H1 (cell line): Measurements from ENCODE around the gene MLYCD. TPM values are rescaled to one million over a fixed set of nuclear protein-coding genes. Genes with fewer than 3 reads are reported as not detected.

Experiments used
- CTCF ChIA-PET: fragments of 300-600 bp; sonication (Branson Sonifier 250); formaldehyde crosslinking; loops from one replicate; lab custom pipeline; 2021; ENCODE audit not compliant: partially characterized antibody; lab: Charles Lee
- POLR2A ChIA-PET: fragments of 300-600 bp; sonication (Branson Sonifier 250); formaldehyde crosslinking; loops from one replicate; lab custom pipeline; 2021; ENCODE audit warnings: inconsistent platforms; ENCODE audit not compliant: partially characterized antibody; lab: Charles Lee
- DNase-seq, 2 experiments: peaks; one replicate each; pipeline versions ENCODE4 v3.0.0 to v3.0.0-alpha.2; 2010 to 2022; ENCODE audit warnings: low spot score in 2 of 2, low read depth in 1 of 2, mixed read lengths in 1 of 2
- FAIRE-seq: peaks from 2 replicates; lab custom pipeline; 2011; peaks lifted over from hg19 to GRCh38; lab: Jason Lieb, UNC
- H2AFZ ChIP-seq: 2 replicates; pipeline ENCODE4 v1.8.1; 2012; ENCODE audit warnings: low read length, inconsistent platforms
- H2AK5ac ChIP-seq: 2 replicates; pipeline ENCODE4 v1.6.1; 2013; ENCODE audit warnings: low read depth, low read length
- H2BK120ac ChIP-seq: replicated peaks from 2 replicates; pipeline ENCODE3; 2013; ENCODE audit warnings: low read depth, low read length, inconsistent platforms
- H2BK12ac ChIP-seq: 2 replicates; pipeline ENCODE4 v1.6.1; 2013; ENCODE audit warnings: low read depth, low read length
- H2BK15ac ChIP-seq: 2 replicates; pipeline ENCODE4 v1.6.1; 2013; ENCODE audit warnings: low read length
- H2BK20ac ChIP-seq: 2 replicates; pipeline ENCODE4 v1.6.1; 2013; ENCODE audit warnings: low read length
- H2BK5ac ChIP-seq: 2 replicates; pipeline ENCODE4 v1.6.1; 2013; ENCODE audit warnings: low read depth, low read length
- H3K14ac ChIP-seq: 2 replicates; pipeline ENCODE4 v1.6.1; 2013; ENCODE audit warnings: inconsistent platforms; ENCODE audit not compliant: insufficient read length
- H3K18ac ChIP-seq: 2 replicates; pipeline ENCODE4 v1.6.1; 2013; ENCODE audit warnings: low read length; ENCODE audit errors: extremely low read depth
- H3K23ac ChIP-seq: 2 replicates; pipeline ENCODE4 v1.6.1; 2013; ENCODE audit warnings: inconsistent platforms; ENCODE audit not compliant: insufficient read length
- H3K23me2 ChIP-seq: 2 replicates; pipeline ENCODE4 v1.6.1; 2013; ENCODE audit warnings: low read depth, low read length
- H3K27ac ChIP-seq: 2 replicates; pipeline ENCODE4 v1.6.1; 2011; ENCODE audit warnings: low read depth, low read length, inconsistent platforms
- H3K27me3 ChIP-seq, 4 experiments: replicated peaks in 1 of 4; 1 replicate in 1 of 4; 2 replicates in 3 of 4; pipeline versions ENCODE4 v1.6.1 to v1.8.1; 2011 to 2013; ENCODE audit warnings: low read length in 3 of 4, mild to moderate bottlenecking in 3 of 4, inconsistent platforms in 2 of 4, mixed read lengths in 2 of 4, moderate library complexity in 1 of 4; ENCODE audit not compliant: control insufficient read depth in 3 of 4, insufficient read depth in 3 of 4; ENCODE audit errors: extremely low read depth in 1 of 4
- H3K36me3 ChIP-seq, 4 experiments: 2 replicates each; pipeline versions ENCODE4 v1.6.1 to v1.8.1; 2011 to 2013; ENCODE audit warnings: mild to moderate bottlenecking in 4 of 4, low read length in 3 of 4, moderate library complexity in 2 of 4, control low read depth in 1 of 4, inconsistent platforms in 1 of 4; ENCODE audit not compliant: insufficient read depth in 4 of 4, control insufficient read depth in 2 of 4
- H3K4ac ChIP-seq: replicated peaks from 2 replicates; pipeline ENCODE3; 2013; ENCODE audit warnings: low read length, low read depth, mixed read lengths, inconsistent platforms; ENCODE audit not compliant: insufficient read length
- H3K4me1 ChIP-seq, 4 experiments: replicated peaks in 1 of 4; 1 replicate in 1 of 4; 2 replicates in 3 of 4; pipeline versions ENCODE4 v1.6.1 to v1.8.1; 2011 to 2013; ENCODE audit warnings: low read length in 3 of 4, inconsistent platforms in 2 of 4, mixed read lengths in 1 of 4; ENCODE audit not compliant: insufficient read depth in 4 of 4, control insufficient read depth in 3 of 4
- H3K4me2 ChIP-seq, 2 experiments: 2 replicates each; pipeline versions ENCODE4 v1.6.1 to v1.8.1; 2011 to 2013; ENCODE audit warnings: low read depth in 2 of 2, low read length in 2 of 2, control low read depth in 1 of 2, inconsistent platforms in 1 of 2, mild to moderate bottlenecking in 1 of 2; ENCODE audit not compliant: insufficient read depth in 1 of 2
- H3K4me3 ChIP-seq, 4 experiments: fragments of 200-600, 300-600 bp in 1 of 4; sonication (generic), shearing (Covaris generic), sonication (Bioruptor Twin) in 1 of 4; 2 replicates each; pipeline versions ENCODE4 v1.5.1 to v1.8.1; 2011 to 2016; ENCODE audit warnings: low read length in 4 of 4, low read depth in 3 of 4, control low read depth in 2 of 4, inconsistent platforms in 2 of 4, mild to moderate bottlenecking in 2 of 4, mixed read lengths in 1 of 4, moderate library complexity in 1 of 4; ENCODE audit not compliant: insufficient read depth in 2 of 4; ENCODE audit errors: extremely low read depth in 1 of 4
- H3K56ac ChIP-seq: replicated peaks from 2 replicates; pipeline ENCODE3; 2013; ENCODE audit warnings: low read depth, mild to moderate bottlenecking, mixed read lengths, low read length, inconsistent platforms; ENCODE audit not compliant: insufficient read length
- H3K79me1 ChIP-seq: 2 replicates; pipeline ENCODE4 v1.6.1; 2013; ENCODE audit warnings: low read depth, low read length, control low read depth
- H3K79me2 ChIP-seq, 2 experiments: 2 replicates each; pipeline versions ENCODE4 v1.6.1 to v1.8.1; 2012 to 2013; ENCODE audit warnings: low read length in 2 of 2, mild to moderate bottlenecking in 2 of 2, inconsistent platforms in 1 of 2; ENCODE audit not compliant: insufficient read depth in 2 of 2, control insufficient read depth in 1 of 2
- H3K9ac ChIP-seq, 4 experiments: replicated peaks in 1 of 4; 1 replicate in 1 of 4; 2 replicates in 3 of 4; pipeline versions ENCODE4 v1.6.1 to v1.8.1; 2011 to 2013; ENCODE audit warnings: low read depth in 3 of 4, low read length in 3 of 4, control low read depth in 2 of 4, mild to moderate bottlenecking in 2 of 4, moderate library complexity in 2 of 4, inconsistent platforms in 1 of 4; ENCODE audit errors: extremely low read depth in 1 of 4
- H3K9me3 ChIP-seq, 2 experiments: 2 replicates each; pipeline versions ENCODE4 v1.6.1 to v1.8.1; 2012 to 2013; ENCODE audit warnings: mild to moderate bottlenecking in 2 of 2, moderate library complexity in 2 of 2, control low read depth in 1 of 2, inconsistent platforms in 1 of 2, low read depth in 1 of 2, low read length in 1 of 2, mixed read lengths in 1 of 2; ENCODE audit not compliant: insufficient read depth in 2 of 2
- H4K20me1 ChIP-seq, 2 experiments: replicated peaks in 1 of 2; 2 replicates each; pipeline versions ENCODE3 to v1.8.1; 2011 to 2013; ENCODE audit warnings: inconsistent platforms in 2 of 2, low read length in 2 of 2, mild to moderate bottlenecking in 1 of 2; ENCODE audit not compliant: insufficient read depth in 2 of 2, control insufficient read depth in 1 of 2
- H4K5ac ChIP-seq: 2 replicates; pipeline ENCODE4 v1.6.1; 2013; ENCODE audit warnings: low read length, low read depth, mixed read lengths, inconsistent platforms; ENCODE audit not compliant: insufficient read length
- H4K8ac ChIP-seq: 2 replicates; pipeline ENCODE4 v1.8.0; 2013; ENCODE audit warnings: mild to moderate bottlenecking, moderate library complexity, low read length, inconsistent platforms; ENCODE audit not compliant: insufficient read depth; ENCODE audit errors: extremely low read depth
- H4K91ac ChIP-seq: replicated peaks from 2 replicates; pipeline ENCODE3; 2013; ENCODE audit warnings: low read length, mixed read lengths, inconsistent platforms; ENCODE audit not compliant: insufficient read length
- ASH2L ChIP-seq: fragments of 200-600, 300-600 bp; sonication (generic); IDR thresholded peaks from one replicate; pipeline ENCODE4 v1.7.1; 2017; ENCODE audit warnings: low read length
- BACH1 ChIP-seq: IDR thresholded peaks from 2 replicates; pipeline ENCODE4 v1.6.1; 2012; ENCODE audit warnings: low read length, improper control_type of control experiment
- BCL11A ChIP-seq, 2 experiments: IDR thresholded peaks; one replicate each; pipeline ENCODE4 v1.6.1; 2011; ENCODE audit warnings: low read depth in 2 of 2, low read length in 2 of 2, mild to moderate bottlenecking in 2 of 2
- BRCA1 ChIP-seq: IDR thresholded peaks from 2 replicates; pipeline ENCODE4 v1.6.1; 2012; ENCODE audit warnings: low read depth, low read length, improper control_type of control experiment
- CBX8 ChIP-seq: fragments of 300-800, 300-1000 bp; sonication (generic); IDR thresholded peaks from 2 replicates; pipeline ENCODE4 v1.7.1; 2016; ENCODE audit warnings: low read depth, low read length, borderline replicate concordance
- CHD2 ChIP-seq: IDR thresholded peaks from 2 replicates; pipeline ENCODE4 v1.6.1; 2012; ENCODE audit warnings: low read length, improper control_type of control experiment
- CREB1 ChIP-seq: IDR thresholded peaks from 2 replicates; pipeline ENCODE4 v1.6.1; 2012; ENCODE audit warnings: inconsistent platforms
- KDM1A ChIP-seq: fragments of 200-600, 300-600 bp; sonication (generic); IDR thresholded peaks from 2 replicates; pipeline ENCODE4 v1.7.1; 2016; ENCODE audit warnings: mild to moderate bottlenecking, low read length, borderline replicate concordance
- MAFK ChIP-seq: IDR thresholded peaks from 2 replicates; pipeline ENCODE4 v1.6.1; 2012; ENCODE audit warnings: low read depth, mild to moderate bottlenecking, improper control_type of control experiment, low read length
- POLR2A ChIP-seq, 2 experiments: IDR thresholded peaks; 1 replicate in 1 of 2; 2 replicates in 1 of 2; pipeline ENCODE4 v1.6.1; 2011; ENCODE audit warnings: low read depth in 2 of 2, low read length in 2 of 2, mild to moderate bottlenecking in 2 of 2; ENCODE audit errors: control extremely low read depth in 1 of 2
- SAP30 ChIP-seq: fragments of 300-600 bp; sonication (generic); IDR thresholded peaks from 2 replicates; pipeline ENCODE4 v1.7.1; 2012; ENCODE audit warnings: low read length, moderate library complexity, mild to moderate bottlenecking, inconsistent platforms; ENCODE audit not compliant: insufficient read depth, insufficient replicate concordance
- SP2 ChIP-seq: IDR thresholded peaks from 2 replicates; pipeline ENCODE4 v1.6.1; 2012; ENCODE audit warnings: mild to moderate bottlenecking, low read length, inconsistent platforms
- SP4 ChIP-seq: IDR thresholded peaks from 2 replicates; pipeline ENCODE4 v1.6.1; 2012; ENCODE audit warnings: low read length, inconsistent platforms
- SUZ12 ChIP-seq: fragments of 200-600 bp; sonication (generic); IDR thresholded peaks from 2 replicates; pipeline ENCODE4 v1.6.1; 2012; ENCODE audit warnings: mild to moderate bottlenecking, inconsistent platforms, low read length, moderate library complexity, mixed read lengths
- WGBS, 2 experiments: shearing (Covaris generic) in 1 of 2; methylation state at CpG; one replicate each; pipeline versions ENCODE4 v1.1.6 to v1.1.7; 2013 to 2015; ENCODE audit warnings: low lambda C conversion rate in 2 of 2, mixed read lengths in 2 of 2, inconsistent platforms in 1 of 2, low coverage in 1 of 2, missing lambda C conversion rate in 1 of 2; ENCODE audit not compliant: insufficient replicate concordance in 2 of 2, insufficient coverage in 1 of 2, insufficient read length in 1 of 2; ENCODE audit errors: extremely low coverage in 1 of 2, missing lambda C conversion rate in 1 of 2; 5-methylcytosine and 5-hydroxymethylcytosine counted together
- polyA plus RNA-seq, 7 experiments: library from polyadenylated mRNA; depleted of rRNA in 3 of 7; stranded (reverse) in 5 of 7; unstranded in 2 of 7; fragments of >200 nt in 5 of 7; fragments of 200-250 nt in 2 of 7; gene quantifications; 1 replicate in 5 of 7; 2 replicates in 1 of 7; 4 replicates in 1 of 7; pipeline versions ENCODE4 v1.2.1 to v1.2.3, GENCODE V29; 2011 to 2013; ENCODE audit warnings: missing spikeins in 2 of 7, mixed read lengths in 2 of 7
- total RNA-seq: library from RNA; stranded (reverse); fragmentation: NEBNext Ultra II Directional; extraction: Animal tissue kit (Norgen Biotek cat#: 25700); gene quantifications from 2 replicates; pipeline ENCODE4 v1.2.1, GENCODE V29; 2021
- TF ChIP-seq, protein P1 (sequence below): IDR thresholded peaks from 2 replicates; pipeline ENCODE4 v1.6.1; 2011; ENCODE audit warnings: low read length, improper control_type of control experiment

Gene MLYCD
- total and polyA plus RNA-seq, 2 of the 8 experiments (the other 6 are each of a cell fraction or from before 2014, with no cell fraction given) = 3.7 to 7.0 TPM

DNA sequence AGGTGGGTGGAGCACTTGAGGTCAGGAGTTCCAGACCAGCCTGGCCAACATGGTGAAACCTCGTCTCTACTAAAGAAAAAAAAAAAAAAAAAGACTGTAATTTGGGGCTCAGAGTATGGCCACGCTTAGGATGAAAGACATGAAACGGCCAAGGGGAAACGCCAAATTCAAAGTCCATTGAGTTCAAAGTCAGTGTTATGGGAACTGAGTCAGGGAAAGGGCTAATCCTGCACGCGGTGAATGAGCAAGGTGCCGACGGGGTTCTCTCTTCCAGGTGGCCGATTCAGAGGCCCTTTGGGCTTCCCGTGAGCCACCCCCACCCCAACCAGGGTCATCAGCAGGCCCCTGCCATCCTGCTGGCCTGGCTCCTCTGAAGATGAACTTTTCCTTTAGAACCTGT is 46.7 kb downstream of the MLYCD start:
- ChIA-PET CTCF (interaction anchor here (1.5 kb wide), 1 partner anchor 118 kb away, joined by 4 read pairs; no protein-coding TSS in a partner anchor), POLR2A (no interaction called here)
- H3K18ac ChIP-seq = no peak overlapping the region
- DNase-seq (no peak), FAIRE-seq (no peak)
- no peak overlapping the region for H2BK12ac ChIP-seq
- no peak overlapping the region for H3K9ac ChIP-seq
- H3K27me3 ChIP-seq = no peaks in the 10 kb centered on the region; a peak in 1 of 7 replicates
- no peak overlapping the region for H3K4ac ChIP-seq
- peaks cover 0 to under 1% (median under 1%) of the 10 kb centered on the region in 4 experiments; a peak in 1 of 7 replicates for H3K4me1 ChIP-seq
- H3K23ac ChIP-seq = no peak overlapping the region
- H2BK120ac ChIP-seq = no peak overlapping the region
- H2AFZ ChIP-seq = no peak overlapping the region
- H3K9me3 ChIP-seq = no peaks in the 10 kb centered on the region
- no peak overlapping the region for H2BK20ac ChIP-seq
- no peak overlapping the region for H3K56ac ChIP-seq
- no peak overlapping the region for H2BK5ac ChIP-seq
- no peak overlapping the region; the same call in 1 of the 2 replicates for H4K8ac ChIP-seq
- H3K36me3 ChIP-seq = no peaks in the 10 kb centered on the region
- H3K14ac ChIP-seq = no peak overlapping the region
- no peak overlapping the region for H3K27ac ChIP-seq
- no peaks in the 10 kb centered on the region for H3K23me2 ChIP-seq
- no peak overlapping the region for H3K4me2 ChIP-seq
- H4K20me1 ChIP-seq = peaks cover 0 to 2% of the 10 kb centered on the region in 2 experiments
- no peak overlapping the region for H3K4me3 ChIP-seq
- H3K79me1 ChIP-seq = no peaks in the 10 kb centered on the region
- H4K91ac ChIP-seq = no peak overlapping the region
- no peaks in the 10 kb centered on the region for H3K79me2 ChIP-seq
- no peak overlapping the region for H4K5ac ChIP-seq
- TF ChIP-seq MAFK = no peak
- no peak for TF ChIP-seq SP2
- no peak for TF ChIP-seq SAP30
- no peak for TF ChIP-seq CHD2
- TF ChIP-seq ASH2L = no peak
- TF ChIP-seq, protein P1, sequence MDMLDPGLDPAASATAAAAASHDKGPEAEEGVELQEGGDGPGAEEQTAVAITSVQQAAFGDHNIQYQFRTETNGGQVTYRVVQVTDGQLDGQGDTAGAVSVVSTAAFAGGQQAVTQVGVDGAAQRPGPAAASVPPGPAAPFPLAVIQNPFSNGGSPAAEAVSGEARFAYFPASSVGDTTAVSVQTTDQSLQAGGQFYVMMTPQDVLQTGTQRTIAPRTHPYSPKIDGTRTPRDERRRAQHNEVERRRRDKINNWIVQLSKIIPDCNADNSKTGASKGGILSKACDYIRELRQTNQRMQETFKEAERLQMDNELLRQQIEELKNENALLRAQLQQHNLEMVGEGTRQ = no peak
- TF ChIP-seq BCL11A (IDR thresholded peaks at IDR 0.05; ENCODE audit: low read depth in 2 of 2, low read length in 2 of 2) = no peak
- TF ChIP-seq POLR2A (IDR thresholded peaks at IDR 0.05; ENCODE audit: control extremely low read depth in 1 of 2, low read depth in 2 of 2, low read length in 2 of 2) = no peak
- TF ChIP-seq CREB1 = no peak
- TF ChIP-seq KDM1A = no peak
- no peak for TF ChIP-seq SP4
- TF ChIP-seq BACH1 = no peak
- no peak for TF ChIP-seq BRCA1
- TF ChIP-seq SUZ12 = no peak
- no peak for TF ChIP-seq CBX8
- whole genome bisulfite sequencing, 2 experiments = 88% methylated on average over 10 of the region's 10 CpGs; no CpG with 5 or more reads in 1 of the 2 experiments
- H2AK5ac ChIP-seq = no peak overlapping the region
- H2BK15ac ChIP-seq = no peak overlapping the region
